Transverse colon (tissue), 4 donors: ENCODE measurements around the gene NR4A1. TPM values are rescaled to one million over a fixed set of nuclear protein-coding genes. Genes with fewer than 3 reads are reported as not detected.

Experiments used
- DNase-seq: peaks from one replicate; pipeline ENCODE4 v3.0.0-alpha.2; 2019
- H3K27ac ChIP-seq, 4 donors: fragments of 200-600 bp; sonication (generic); 2 replicates each; pipeline ENCODE4 v1.5.1; 2016 to 2018; ENCODE audit warnings: inconsistent platforms in 4 of 4
- H3K27me3 ChIP-seq: fragments of 200-600 bp; sonication (generic); 2 replicates; pipeline ENCODE4 v1.5.1; 2017; ENCODE audit warnings: inconsistent platforms
- H3K36me3 ChIP-seq, 4 donors: fragments of 200-600 bp; sonication (generic); 2 replicates each; pipeline ENCODE4 v1.5.1; 2017 to 2019; ENCODE audit warnings: inconsistent platforms in 4 of 4
- H3K4me1 ChIP-seq, 4 donors: fragments of 200-600 bp; sonication (generic); 2 replicates each; pipeline ENCODE4 v1.5.1; 2017 to 2020; ENCODE audit warnings: inconsistent platforms in 4 of 4
- H3K4me3 ChIP-seq, 4 donors: fragments of 200-600 bp; sonication (generic); 1 replicate in 1 of 4; 2 replicates in 3 of 4; pipeline versions ENCODE4 v1.5.1 to v1.6.1; 2017 to 2019; ENCODE audit warnings: inconsistent platforms in 4 of 4
- H3K9me3 ChIP-seq, 2 donors: fragments of 200-600 bp; sonication (generic); 2 replicates each; pipeline ENCODE4 v1.5.1; 2017 to 2019; ENCODE audit warnings: inconsistent platforms in 2 of 2
- EP300 ChIP-seq: sonication (generic); formaldehyde crosslinking; IDR thresholded peaks from one replicate; pipeline ENCODE4 v1.6.1; 2017; ENCODE audit warnings: antibody characterized with exemption, low read depth
- POLR2A ChIP-seq: fragments of 450-650 bp; IDR thresholded peaks from one replicate; pipeline ENCODE4 v1.6.1; 2016; ENCODE audit warnings: antibody characterized with exemption, mild to moderate bottlenecking, moderate library complexity
- POLR2AphosphoS5 ChIP-seq, 3 donors: sonication (generic); formaldehyde crosslinking; IDR thresholded peaks; one replicate each; pipeline ENCODE4 v1.6.1; 2016; ENCODE audit warnings: antibody characterized with exemption in 3 of 3
- WGBS, 2 donors: methylation state at CpG; one replicate each; pipeline ENCODE4 v1.1.5; 2018; ENCODE audit warnings: low coverage in 1 of 2; 5-methylcytosine and 5-hydroxymethylcytosine counted together
- in situ Hi-C, 4 donors: fragments of 200-750 bp; cut with MboI; loops; one replicate each; pipeline versions ENCODE4 v1.15.0 to v1.15.1; 2017; ENCODE audit warnings: low sequenced_read_pairs in 3 of 4, low pct_ligation_motif_present in 1 of 4, low pct_unique_long_range_greater_than_20kb in 1 of 4
- intact Hi-C: fragments of 100-400 bp; cut with DNase I; formaldehyde crosslinking; loops from one replicate; pipeline ENCODE4 v1.15.1; 2023; ENCODE audit warnings: low total_unique reads
- total RNA-seq, 4 donors: library from RNA; depleted of rRNA; stranded (reverse); fragments of >200 nt; gene quantifications; one replicate each; pipeline ENCODE4 v1.1.0, GENCODE V29; 2016
- TF ChIP-seq, protein P1 (sequence below), 5 experiments: fragments of 200-600 bp in 3 of 5; fragments of 450-650 bp in 2 of 5; sonication (generic) in 3 of 5; IDR thresholded peaks; 1 replicate in 2 of 5; 2 replicates in 3 of 5; pipeline ENCODE4 v1.5.1; 2016 to 2017; ENCODE audit warnings: antibody characterized with exemption in 5 of 5, inconsistent platforms in 3 of 5, mild to moderate bottlenecking in 2 of 5, moderate library complexity in 1 of 5

NR4A1 gene
- total RNA-seq, 4 donors from 2014 or later, result 50.7 to 102 (median 76.9) TPM

DNA sequence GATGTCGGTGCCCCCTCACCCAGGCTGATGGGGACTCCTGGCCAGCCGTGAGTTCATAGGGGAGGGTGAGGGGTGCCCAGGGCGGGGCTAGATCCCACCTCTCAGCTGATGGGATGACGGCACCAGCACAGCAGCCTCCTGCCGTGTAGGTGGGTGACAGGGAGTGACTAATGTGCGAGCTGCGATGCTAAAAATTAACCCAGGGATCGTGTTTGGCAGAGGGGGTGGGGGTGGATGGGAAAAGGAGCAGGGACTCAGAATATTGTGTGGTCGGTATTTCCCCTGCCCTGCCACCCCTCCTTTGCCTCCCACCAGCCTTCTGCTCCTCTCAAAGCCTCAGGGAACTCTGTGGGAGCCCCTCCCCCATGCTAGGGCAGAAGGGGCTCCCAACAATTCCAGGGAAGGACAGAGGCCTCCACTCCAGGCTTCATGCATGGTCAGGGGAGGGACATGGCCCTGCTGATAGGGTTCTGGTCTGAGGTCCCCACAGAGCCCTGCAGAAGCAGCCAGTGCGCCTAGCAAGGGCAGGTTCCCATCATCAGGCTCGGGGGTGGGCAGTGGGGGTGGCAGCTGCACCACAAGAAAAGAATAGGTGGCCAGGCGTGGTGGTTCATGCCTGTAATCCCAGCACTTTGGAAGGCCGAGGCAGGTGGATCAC, 32.0 kb upstream of the NR4A1 start:
- no peak for DNase-seq
- Histone ChIP-seq H3K4me1 (peaks cover 4 to 12% (median 11%) of the 10 kb centered on the region in 4 donors), H3K27me3 (peaks cover 22% of the 10 kb centered on the region), H3K4me3 (no peak overlapping the region), H3K27ac (no peak overlapping the region), H3K36me3 (no peaks in the 10 kb centered on the region), H3K9me3 (no peaks in the 10 kb centered on the region)
- WGBS, 2 donors, result 55 to 80% methylated on average over 1 to 11 of the region's 13 CpGs
- intact Hi-C loops, result no loop called here
- TF ChIP-seq, protein P1, sequence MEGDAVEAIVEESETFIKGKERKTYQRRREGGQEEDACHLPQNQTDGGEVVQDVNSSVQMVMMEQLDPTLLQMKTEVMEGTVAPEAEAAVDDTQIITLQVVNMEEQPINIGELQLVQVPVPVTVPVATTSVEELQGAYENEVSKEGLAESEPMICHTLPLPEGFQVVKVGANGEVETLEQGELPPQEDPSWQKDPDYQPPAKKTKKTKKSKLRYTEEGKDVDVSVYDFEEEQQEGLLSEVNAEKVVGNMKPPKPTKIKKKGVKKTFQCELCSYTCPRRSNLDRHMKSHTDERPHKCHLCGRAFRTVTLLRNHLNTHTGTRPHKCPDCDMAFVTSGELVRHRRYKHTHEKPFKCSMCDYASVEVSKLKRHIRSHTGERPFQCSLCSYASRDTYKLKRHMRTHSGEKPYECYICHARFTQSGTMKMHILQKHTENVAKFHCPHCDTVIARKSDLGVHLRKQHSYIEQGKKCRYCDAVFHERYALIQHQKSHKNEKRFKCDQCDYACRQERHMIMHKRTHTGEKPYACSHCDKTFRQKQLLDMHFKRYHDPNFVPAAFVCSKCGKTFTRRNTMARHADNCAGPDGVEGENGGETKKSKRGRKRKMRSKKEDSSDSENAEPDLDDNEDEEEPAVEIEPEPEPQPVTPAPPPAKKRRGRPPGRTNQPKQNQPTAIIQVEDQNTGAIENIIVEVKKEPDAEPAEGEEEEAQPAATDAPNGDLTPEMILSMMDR (IDR thresholded peaks at IDR 0.05), result no peak
- no peak for TF ChIP-seq POLR2AphosphoS5 (IDR thresholded peaks at IDR 0.05)
- TF ChIP-seq EP300, result no peak
- TF ChIP-seq POLR2A, result no peak
- in situ Hi-C loops, result no loop called here

DNA sequence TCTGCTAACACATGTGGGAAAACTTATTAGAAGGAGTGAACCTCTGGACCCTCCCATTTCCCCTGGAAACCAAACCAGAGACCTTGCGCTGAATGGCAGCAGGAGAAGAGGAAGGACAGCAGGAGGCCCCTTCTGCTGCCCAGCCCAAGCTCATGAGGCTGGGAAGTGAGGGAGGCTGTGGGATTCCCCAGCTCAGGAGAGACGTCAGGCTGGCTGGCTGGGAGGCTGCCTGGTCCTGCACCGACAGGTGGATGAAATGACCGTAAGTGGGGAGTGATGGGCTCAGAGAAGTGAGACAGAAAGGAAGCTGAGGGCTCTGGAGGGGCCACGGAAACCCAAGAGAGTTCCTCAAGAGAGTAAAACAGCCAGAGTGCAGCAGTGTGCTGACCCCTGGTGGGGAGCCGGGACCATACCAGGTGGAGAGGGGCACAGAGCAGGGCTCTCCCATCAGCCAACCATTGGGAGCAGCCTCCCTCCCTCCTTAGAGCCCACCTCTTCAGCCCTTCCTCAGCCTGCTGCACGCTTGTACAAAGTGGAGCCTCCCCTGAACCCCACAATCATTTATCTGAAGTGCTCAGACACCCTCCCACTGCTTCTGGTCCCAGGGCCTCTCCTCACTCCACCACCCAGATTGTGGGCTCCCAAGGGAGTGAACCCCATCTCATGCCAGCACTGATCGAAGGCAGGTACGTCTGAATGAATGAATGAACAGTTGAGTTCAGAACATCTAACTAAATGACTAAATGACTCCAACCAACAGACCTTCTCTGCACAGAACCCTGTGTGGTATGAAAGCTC, 30.5 kb upstream of the NR4A1 start:
- WGBS, 2 donors, result 30 to 58% methylated on average over 3 to 9 of the region's 9 CpGs
- intact Hi-C loops, result no loop called here
- H3K27ac ChIP-seq, result no peak overlapping the region

DNA sequence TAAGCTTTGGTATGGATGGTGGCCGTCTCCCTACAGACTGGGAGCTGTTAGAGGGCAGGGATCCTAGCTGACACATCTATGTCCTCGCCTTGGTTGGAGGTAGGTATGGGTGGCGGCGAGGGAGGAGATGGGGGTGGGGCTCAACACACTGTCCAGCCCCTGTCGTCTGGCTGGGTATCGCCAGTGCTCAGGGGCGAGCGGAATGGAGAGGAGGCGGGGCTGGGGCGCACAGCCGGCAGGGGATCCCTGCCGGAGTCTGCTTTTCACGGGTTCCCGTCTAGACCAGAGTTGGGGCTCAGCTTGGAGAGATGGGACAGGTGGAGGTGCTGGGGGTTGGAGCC, 28.4 kb upstream of the NR4A1 start:
- in situ Hi-C loops (loop anchor here in 1 of 4 donors (10.0 kb wide), 1 partner anchor 62 kb away; no protein-coding TSS in a partner anchor), intact Hi-C loops (loop anchor here (2.0 kb wide), 1 partner anchor 18 kb away; no protein-coding TSS in a partner anchor)
- WGBS, 2 donors, result 7% methylated on average over 14 of the region's 14 CpGs; no CpG with 5 or more reads in 1 of the 2 donors
- Histone ChIP-seq H3K4me1 (peaks cover 17 to 39% (median 35%) of the 10 kb centered on the region in 4 donors), H3K36me3 (no peaks in the 10 kb centered on the region), H3K27me3 (no peaks in the 10 kb centered on the region), H3K27ac (peak overlapping the region; percentile 93 to 95 (median 94)), H3K9me3 (no peaks in the 10 kb centered on the region), H3K4me3 (peak overlapping the region; percentile 34 to 54 (median 46))
- TF ChIP-seq EP300 (no peak), POLR2AphosphoS5 (IDR thresholded peaks at IDR 0.05) (no peak), POLR2A (no peak)
- TF ChIP-seq, protein P1 (IDR thresholded peaks at IDR 0.05), result no peak
- DNase-seq, result peak; percentile 64

More for the DNA sequence above, 30.5 kb upstream of the NR4A1 start:
- Histone ChIP-seq H3K4me3 (no peak overlapping the region), H3K4me1 (peaks cover 6 to 26% (median 25%) of the 10 kb centered on the region in 4 donors), H3K36me3 (no peaks in the 10 kb centered on the region), H3K9me3 (no peaks in the 10 kb centered on the region), H3K27me3 (peaks cover 9% of the 10 kb centered on the region)
- TF ChIP-seq, protein P1 (IDR thresholded peaks at IDR 0.05), result peak; percentile 47 to 63 (median 55)
- TF ChIP-seq POLR2AphosphoS5 (IDR thresholded peaks at IDR 0.05), result no peak
- peak; percentile 61 for DNase-seq
- in situ Hi-C loops, result loop anchor here in 1 of 4 donors (10.0 kb wide), 1 partner anchor 64 kb away; no protein-coding TSS in a partner anchor
